ENCODE data around the gene PKP4.

DNA sequence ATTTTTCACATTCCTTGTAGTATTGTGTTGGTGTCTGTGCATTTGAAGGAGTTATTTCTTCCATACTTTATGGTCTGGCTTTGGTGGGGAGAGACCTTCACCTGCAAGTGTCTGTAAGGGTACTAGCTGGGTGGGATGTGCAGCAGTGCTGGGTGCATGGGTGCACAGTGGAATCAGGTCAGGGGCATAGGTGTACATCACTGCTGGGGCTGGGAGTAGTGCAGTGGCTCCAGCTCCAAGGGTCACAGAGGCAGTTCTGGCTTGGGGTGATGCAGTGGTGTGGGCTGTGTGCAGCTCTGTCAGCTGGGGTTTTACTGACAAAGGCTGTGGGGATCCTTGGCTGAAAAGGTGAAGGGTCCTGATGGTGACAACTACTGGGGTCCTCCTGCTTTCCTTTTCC is 45.0 kb upstream of the PKP4 start:
- TF ChIP-seq, protein P1, sequence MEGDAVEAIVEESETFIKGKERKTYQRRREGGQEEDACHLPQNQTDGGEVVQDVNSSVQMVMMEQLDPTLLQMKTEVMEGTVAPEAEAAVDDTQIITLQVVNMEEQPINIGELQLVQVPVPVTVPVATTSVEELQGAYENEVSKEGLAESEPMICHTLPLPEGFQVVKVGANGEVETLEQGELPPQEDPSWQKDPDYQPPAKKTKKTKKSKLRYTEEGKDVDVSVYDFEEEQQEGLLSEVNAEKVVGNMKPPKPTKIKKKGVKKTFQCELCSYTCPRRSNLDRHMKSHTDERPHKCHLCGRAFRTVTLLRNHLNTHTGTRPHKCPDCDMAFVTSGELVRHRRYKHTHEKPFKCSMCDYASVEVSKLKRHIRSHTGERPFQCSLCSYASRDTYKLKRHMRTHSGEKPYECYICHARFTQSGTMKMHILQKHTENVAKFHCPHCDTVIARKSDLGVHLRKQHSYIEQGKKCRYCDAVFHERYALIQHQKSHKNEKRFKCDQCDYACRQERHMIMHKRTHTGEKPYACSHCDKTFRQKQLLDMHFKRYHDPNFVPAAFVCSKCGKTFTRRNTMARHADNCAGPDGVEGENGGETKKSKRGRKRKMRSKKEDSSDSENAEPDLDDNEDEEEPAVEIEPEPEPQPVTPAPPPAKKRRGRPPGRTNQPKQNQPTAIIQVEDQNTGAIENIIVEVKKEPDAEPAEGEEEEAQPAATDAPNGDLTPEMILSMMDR (IDR thresholded peaks at IDR 0.05) = no peak
- TF ChIP-seq POLR2A (IDR thresholded peaks at IDR 0.05) (no peak), POLR2AphosphoS5 (IDR thresholded peaks at IDR 0.05) (no peak)
